SIG-M5 treated with dmso at 0.1 percent for 504 hours (cell line): ENCODE results near the gene FAM20A.
"Not testable (repeated sequence)": the region's sequence is repeated elsewhere in the genome, so short reads cannot be mapped to it uniquely, and the experiment has no call there.

ENCODE experiments used
- DNase-seq: peaks from one replicate; lab custom pipeline; 2025; ENCODE audit not compliant: unreplicated experiment; lab: John Stamatoyannopoulos, UW

FAM20A gene

GRCh38 chr17:68592682-68593641, 8.2 kb downstream of the FAM20A start:
- no peak for DNase-seq

- no peak for DNase-seq
These were observed 9.2 kb downstream of the FAM20A start for GRCh38 chr17:68592009-68592408.

- DNase-seq, result no peak
These were observed 9.6 kb downstream of the FAM20A start for GRCh38 chr17:68591583-68591982.

GRCh38 chr17:68589086-68589485, 12.1 kb downstream of the FAM20A start:
- DNase-seq, result no peak

- no peak for DNase-seq
These were observed 12.8 kb downstream of the FAM20A start for GRCh38 chr17:68588362-68588761.

GRCh38 chr17:68587847-68588246, 13.3 kb downstream of the FAM20A start:
- DNase-seq, result no peak

DNA sequence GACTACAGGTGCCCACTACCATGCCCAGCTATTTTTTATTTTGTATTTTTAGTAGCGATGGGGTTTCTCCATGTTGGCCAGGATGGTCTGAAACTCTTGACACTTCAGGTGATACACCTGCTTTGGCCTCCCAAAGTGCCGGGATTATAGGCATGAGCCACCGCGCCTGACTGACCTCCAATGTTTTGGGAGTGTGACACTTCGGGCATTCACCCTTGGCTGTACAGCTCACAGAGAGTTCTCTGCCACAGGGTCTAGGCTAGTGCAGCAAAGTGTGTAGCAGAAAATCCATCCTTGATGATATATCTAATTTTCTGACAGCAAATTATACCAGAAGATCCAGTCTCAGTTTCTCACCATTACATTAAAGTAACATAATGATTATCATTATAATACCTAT, 14.1 kb downstream of the FAM20A start:
- DNase-seq, result no peak

GRCh38 chr17:68585643-68586042, 15.5 kb downstream of the FAM20A start:
- no peak for DNase-seq

DNA sequence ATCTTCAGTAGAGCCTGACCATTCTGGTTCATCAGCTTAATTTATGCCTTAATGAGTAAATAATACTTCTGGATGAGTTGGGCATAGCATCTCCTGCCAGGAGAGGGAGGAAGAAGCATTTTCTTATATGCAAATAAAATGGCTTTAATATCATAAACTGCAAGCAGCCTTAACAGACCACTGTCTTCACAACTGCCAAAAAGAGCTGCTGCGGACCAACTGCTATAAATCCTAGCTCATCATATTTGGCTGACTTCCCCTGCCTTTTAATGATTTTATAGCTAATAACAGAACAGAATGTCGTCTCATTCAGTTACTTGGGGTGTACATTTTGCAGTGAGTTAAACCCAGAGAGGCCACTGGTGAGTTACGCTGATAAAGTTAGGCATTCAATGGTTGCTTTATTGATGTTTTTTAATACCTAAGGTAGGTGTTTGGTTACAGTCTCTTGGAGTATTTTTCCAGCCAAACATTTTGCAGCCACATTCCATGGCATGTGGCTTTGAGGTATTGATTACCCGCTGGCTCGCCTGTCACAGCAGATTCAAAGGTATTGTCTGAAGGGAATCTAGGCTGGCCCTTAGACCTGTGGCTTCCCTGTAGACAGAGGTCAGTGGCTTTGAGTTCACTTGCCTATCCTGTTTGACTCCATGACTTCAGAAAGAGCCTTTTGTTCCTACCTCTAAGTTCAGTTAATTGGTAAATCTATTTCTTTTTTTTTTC, 16.4 kb downstream of the FAM20A start:
- DNase-seq, result no peak

- not testable (repeated sequence) for DNase-seq
These were observed 18.3 kb downstream of the FAM20A start for GRCh38 chr17:68582867-68583266.

GRCh38 chr17:68581863-68582645, 19.1 kb downstream of the FAM20A start:
- no peak for DNase-seq

DNA sequence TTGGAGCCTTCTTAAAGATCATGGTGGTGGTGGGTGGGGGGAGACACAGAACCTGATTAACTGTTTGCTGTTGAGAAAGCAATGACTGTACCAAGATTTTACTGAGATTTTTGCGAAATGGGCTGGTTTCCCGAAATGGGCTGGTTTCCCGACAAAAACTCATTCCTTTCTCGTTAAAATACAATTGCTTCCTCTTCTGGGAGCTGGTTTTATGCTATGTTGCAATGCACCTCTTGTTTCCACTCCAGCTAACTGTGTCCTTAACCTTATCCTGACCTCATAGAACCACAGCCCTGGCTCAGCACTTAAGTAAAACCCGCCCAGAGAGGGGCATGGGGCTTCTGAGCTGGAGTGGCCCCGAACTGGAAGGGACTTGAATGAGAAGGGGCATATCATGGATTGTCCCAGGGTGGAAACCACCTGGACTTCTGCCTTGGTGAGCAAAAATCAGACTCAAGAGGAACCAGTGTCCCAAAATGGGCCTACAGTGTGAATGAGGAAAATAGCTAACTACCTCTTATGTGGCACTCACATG, 20.9 kb downstream of the FAM20A start:
- peak; percentile 89 for DNase-seq

DNA sequence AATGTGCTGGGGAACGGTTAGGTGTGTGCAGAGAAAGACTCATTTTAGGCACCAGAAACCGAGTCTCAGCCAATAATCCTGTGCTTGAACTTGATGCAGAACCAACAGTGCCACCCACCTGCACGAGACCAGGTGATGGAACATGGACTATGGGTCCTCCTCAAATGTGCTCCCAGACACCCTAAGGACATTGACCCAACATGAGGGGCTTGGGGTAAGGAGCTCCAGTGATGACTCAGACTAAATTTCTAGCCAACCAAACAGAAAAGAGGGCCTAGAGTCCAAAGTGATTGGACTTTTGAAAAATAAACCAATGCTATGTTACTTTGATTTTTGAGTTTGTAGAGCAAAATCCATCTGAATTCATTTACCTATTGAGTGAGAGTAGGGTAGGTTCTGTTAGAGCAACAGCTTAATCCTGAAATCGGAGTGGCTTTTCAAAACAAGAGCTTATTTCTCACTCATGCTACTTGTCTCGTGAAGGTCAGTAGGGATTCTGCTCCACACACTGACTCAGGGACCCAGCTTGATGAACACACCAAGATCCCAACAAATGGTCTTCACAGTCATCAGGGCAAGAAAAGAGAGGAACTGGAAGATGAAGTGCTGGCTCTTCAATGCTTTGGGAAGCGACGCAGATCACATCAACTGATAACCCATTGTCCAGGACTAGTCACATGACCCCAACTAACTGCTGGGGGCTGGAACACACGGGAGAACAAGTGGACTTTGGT, 21.8 kb downstream of the FAM20A start:
- no peak for DNase-seq

GRCh38 chr17:68578236-68578635, 22.9 kb downstream of the FAM20A start:
- DNase-seq, result no peak

- no peak for DNase-seq
These were observed 23.7 kb downstream of the FAM20A start for GRCh38 chr17:68577497-68577821.

- no peak for DNase-seq
These were observed 24.2 kb downstream of the FAM20A start for GRCh38 chr17:68576811-68577496.

DNA sequence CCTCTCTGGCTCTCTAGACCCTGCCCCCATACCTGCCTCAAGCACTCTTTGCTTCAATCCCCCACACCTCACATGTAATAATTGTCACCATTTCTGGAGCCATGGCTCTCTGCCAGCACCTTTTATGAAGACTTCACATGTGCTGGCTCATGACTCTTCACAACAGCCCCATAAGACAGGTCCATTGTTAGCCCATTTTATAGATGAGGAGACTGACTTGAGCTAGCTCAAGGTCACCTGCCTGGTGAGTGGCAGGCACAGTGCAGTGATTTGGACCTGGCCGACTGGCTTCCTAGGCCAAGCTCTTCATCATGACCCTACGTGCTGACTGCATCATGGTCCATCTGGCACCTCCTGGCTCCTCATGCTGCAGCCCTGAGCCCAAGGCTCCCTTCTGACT, 25.0 kb downstream of the FAM20A start:
- DNase-seq, result no peak

- no peak for DNase-seq
These were observed 27.8 kb downstream of the FAM20A start for GRCh38 chr17:68573338-68573737.

- DNase-seq, result peak; percentile 36
These were observed 28.9 kb downstream of the FAM20A start for GRCh38 chr17:68572138-68572842.
